ENCODE data around the gene C3orf20. TPM values are rescaled to one million over a fixed set of nuclear protein-coding genes. Genes with fewer than 3 reads are reported as not detected.

C3orf20 gene
- total RNA-seq, 4 donors from 2014 or later: 0.29 TPM; not detected in 3

DNA sequence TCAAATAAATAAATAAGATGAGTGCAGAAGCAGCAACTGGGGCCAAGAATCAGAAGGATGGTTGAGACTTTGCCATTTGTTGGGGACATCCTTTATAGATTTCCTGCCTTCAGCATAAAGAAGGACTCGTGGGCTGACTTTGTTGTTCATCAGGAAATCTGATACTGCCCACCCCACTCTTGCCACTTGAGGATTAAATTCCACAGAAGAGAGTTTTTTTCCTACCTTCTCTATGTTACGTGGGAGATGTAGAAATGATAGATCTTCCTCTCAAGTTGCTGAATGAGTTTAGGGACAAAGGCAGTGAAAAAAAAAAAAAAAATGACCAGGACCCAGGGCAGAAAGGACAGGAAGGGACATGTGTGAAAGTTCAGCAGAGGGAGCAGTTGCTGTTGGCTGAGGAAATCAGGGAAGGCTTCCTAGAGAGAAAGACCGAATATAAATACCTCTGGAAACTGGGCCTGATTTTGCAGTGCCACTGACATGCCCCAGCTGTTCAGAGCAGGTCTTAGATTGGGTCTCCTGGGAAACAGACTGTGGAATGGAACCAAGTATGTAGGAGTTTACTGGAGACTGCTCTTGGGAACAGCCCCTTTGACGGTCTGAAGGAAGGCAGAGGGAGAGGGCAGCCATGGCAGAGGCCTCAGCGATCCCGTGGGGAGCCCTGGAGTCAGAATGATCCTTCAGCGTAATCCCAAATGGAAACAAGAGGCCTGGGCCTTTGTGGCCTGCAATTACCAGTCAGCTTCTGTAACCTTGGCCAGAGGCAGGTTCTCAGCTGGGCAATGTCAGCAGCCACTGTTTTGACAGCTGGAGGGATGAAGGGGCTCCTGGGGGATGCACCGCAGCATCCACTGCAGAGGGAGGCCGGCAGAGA is 50.9 kb downstream of the C3orf20 start:
- Histone ChIP-seq H3K36me3 (no peaks in the 10 kb centered on the region), H3K4me3 (replicated peaks in 1 of 3) (no peak overlapping the region), H3K4me1 (no peaks in the 10 kb centered on the region), H3K9me3 (no peaks in the 10 kb centered on the region), H3K27me3 (no peaks in the 10 kb centered on the region), H3K27ac (no peak overlapping the region)
- TF ChIP-seq, protein P1, sequence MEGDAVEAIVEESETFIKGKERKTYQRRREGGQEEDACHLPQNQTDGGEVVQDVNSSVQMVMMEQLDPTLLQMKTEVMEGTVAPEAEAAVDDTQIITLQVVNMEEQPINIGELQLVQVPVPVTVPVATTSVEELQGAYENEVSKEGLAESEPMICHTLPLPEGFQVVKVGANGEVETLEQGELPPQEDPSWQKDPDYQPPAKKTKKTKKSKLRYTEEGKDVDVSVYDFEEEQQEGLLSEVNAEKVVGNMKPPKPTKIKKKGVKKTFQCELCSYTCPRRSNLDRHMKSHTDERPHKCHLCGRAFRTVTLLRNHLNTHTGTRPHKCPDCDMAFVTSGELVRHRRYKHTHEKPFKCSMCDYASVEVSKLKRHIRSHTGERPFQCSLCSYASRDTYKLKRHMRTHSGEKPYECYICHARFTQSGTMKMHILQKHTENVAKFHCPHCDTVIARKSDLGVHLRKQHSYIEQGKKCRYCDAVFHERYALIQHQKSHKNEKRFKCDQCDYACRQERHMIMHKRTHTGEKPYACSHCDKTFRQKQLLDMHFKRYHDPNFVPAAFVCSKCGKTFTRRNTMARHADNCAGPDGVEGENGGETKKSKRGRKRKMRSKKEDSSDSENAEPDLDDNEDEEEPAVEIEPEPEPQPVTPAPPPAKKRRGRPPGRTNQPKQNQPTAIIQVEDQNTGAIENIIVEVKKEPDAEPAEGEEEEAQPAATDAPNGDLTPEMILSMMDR (IDR thresholded peaks at IDR 0.05): no peak
- DNase-seq: peak in 1 of 2 donors; percentile 5
- WGBS, 2 donors: 44 to 59% methylated on average over 8 to 9 of the region's 9 CpGs
- intact Hi-C loops (cut with DNase I): no loop called here

DNA sequence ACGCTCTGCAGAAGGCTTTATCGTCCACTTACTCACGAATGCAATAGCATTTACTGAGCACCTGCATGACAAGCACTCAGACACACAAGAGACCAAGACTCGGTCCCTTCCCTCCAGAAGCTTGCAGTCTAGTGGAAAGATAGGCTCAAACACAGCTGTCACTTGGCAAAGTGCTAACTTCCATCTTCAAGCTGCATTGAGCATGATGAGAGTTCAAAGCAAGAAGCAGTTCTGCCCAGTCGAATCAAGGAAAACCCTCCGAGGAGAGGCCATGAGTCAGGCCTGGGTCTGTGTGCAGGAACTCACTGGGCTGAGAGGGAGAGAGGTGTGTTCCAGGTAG is 51.5 kb downstream of the C3orf20 start:
- no peaks in the 10 kb centered on the region for H3K36me3 ChIP-seq
- peaks cover 0 to 2% of the 10 kb centered on the region in 2 donors for H3K4me1 ChIP-seq
- 76 to 86% methylated on average over 6 of the region's 6 CpGs for WGBS, 2 donors
- no peak overlapping the region for H3K27ac ChIP-seq
- intact Hi-C loops (cut with DNase I): no loop called here
- no peak for DNase-seq
- H3K27me3 ChIP-seq: no peaks in the 10 kb centered on the region
- no peak overlapping the region for H3K4me3 ChIP-seq (replicated peaks in 1 of 3)
- no peaks in the 10 kb centered on the region for H3K9me3 ChIP-seq
- TF ChIP-seq, protein P1 (IDR thresholded peaks at IDR 0.05): no peak
- TF ChIP-seq POLR2A (IDR thresholded peaks at IDR 0.05): no peak

DNA sequence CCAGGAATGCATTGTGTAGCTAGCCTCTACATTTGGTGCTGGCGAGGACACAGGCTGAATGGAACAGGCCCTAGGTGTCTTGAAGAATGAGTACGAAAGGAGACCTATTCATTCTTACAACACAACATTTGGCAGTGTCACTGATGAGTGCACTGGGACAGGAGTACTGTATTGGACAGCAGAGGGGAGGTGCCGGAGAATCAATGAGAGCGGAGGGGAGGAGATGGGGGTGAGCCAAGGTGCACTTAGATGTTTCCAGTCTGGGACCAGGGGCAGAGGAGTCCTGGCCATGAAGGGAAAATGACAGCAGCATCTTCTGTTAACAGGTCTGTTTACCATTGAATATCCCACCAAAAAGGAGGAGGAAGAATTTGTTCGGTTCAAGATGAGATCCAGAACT is 53.2 kb downstream of the C3orf20 start:
- Histone ChIP-seq H3K27me3 (no peaks in the 10 kb centered on the region), H3K4me3 (replicated peaks in 1 of 3) (no peak overlapping the region), H3K4me1 (peaks cover 0 to 2% of the 10 kb centered on the region in 2 donors), H3K9me3 (no peaks in the 10 kb centered on the region), H3K36me3 (no peaks in the 10 kb centered on the region), H3K27ac (no peak overlapping the region)
- TF ChIP-seq POLR2A (IDR thresholded peaks at IDR 0.05): no peak
- TF ChIP-seq, protein P1 (IDR thresholded peaks at IDR 0.05): no peak
- intact Hi-C loops (cut with DNase I): no loop called here
- WGBS, 2 donors: 95 to 98% methylated on average over 5 of the region's 5 CpGs
- DNase-seq: no peak

DNA sequence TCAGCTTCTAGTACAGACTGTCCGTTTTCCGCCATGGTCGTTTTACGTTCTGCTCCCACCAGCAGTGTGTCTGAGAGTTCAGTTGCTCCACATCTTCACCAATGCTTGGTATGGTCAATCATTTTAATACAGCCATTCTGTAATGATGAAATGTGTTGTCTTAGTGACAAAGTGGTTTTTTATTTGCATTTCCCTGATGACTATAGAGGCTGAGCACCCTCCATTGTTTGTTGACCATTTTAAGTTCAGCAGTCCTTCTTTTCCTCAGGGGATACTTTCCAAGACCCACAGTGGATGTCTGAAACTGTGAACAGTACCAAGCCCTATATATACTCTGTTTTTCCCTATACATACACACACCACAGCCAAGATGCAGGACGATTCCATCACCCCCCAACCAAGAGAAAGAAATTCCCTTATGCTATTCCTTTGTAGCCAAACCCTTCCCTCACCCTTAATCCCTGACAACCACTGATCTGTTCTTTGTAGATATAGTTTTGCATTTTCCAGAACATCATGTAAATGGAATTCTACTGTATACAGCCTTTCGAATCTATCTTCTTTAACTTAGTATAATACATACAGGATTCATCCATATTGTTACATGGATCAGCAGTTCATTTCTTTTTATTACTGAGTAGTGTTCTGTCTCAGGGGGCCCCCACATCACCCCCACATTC is 55.9 kb downstream of the C3orf20 start:
- WGBS, 2 donors: 89 to 91% methylated on average over 6 of the region's 6 CpGs
- TF ChIP-seq, protein P1 (IDR thresholded peaks at IDR 0.05): no peak
- TF ChIP-seq POLR2A (IDR thresholded peaks at IDR 0.05): no peak
- no peaks in the 10 kb centered on the region for H3K9me3 ChIP-seq

DNA sequence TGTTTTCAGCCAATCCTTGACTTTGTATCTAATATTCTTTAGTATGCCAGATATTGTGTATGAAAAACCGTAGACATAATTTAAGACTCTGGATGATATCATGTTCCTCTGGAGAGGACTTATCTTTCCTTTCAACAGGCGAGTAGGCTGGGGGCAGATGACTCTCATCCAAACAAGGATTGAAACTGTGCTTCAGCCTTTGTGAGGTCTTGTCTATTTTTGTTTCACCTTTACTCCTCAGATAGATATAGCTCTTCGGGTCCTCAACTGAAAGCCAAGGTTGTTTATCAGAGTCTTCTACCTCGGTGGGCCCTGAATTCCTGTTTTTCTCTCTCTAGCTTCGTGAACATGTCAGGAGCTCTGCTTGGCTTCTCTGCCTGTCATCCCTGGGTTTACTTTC is 66.0 kb downstream of the C3orf20 start:
- no peaks in the 10 kb centered on the region for H3K27me3 ChIP-seq
- H3K9me3 ChIP-seq: no peaks in the 10 kb centered on the region
- no peak overlapping the region for H3K4me3 ChIP-seq (replicated peaks in 1 of 3)
- H3K27ac ChIP-seq: no peak overlapping the region
- intact Hi-C loops (cut with DNase I): no loop called here
- TF ChIP-seq, protein P1 (IDR thresholded peaks at IDR 0.05): no peak
- no peak for TF ChIP-seq POLR2A (IDR thresholded peaks at IDR 0.05)
- 69 to 82% methylated on average over 5 of the region's 5 CpGs for WGBS, 2 donors
- no peak for DNase-seq
- H3K4me1 ChIP-seq: no peaks in the 10 kb centered on the region
- no peaks in the 10 kb centered on the region for H3K36me3 ChIP-seq

More for the DNA sequence above, 55.9 kb downstream of the C3orf20 start:
- DNase-seq: no peak
- intact Hi-C loops (cut with DNase I): no loop called here
- Histone ChIP-seq H3K4me3 (replicated peaks in 1 of 3) (no peak overlapping the region), H3K27me3 (no peaks in the 10 kb centered on the region), H3K27ac (no peak overlapping the region), H3K36me3 (no peaks in the 10 kb centered on the region), H3K4me1 (peaks cover 0 to 2% of the 10 kb centered on the region in 2 donors)
